Activated naive CD4-positive, alpha-beta T cell (primary cell): ENCODE data around the gene MAGEA9.
"Not testable (repeated sequence)": the region's sequence is repeated elsewhere in the genome, so short reads cannot be mapped to it uniquely, and the experiment has no call there.

Experiments
- DNase-seq, 4 experiments: peaks; one replicate each; lab custom pipeline; 2025; lab: John Stamatoyannopoulos, UW

MAGEA9 gene

GRCh38 chrX:149781727-149782126, at the start of gene MAGEA9:
Gene MAGEA9, plus strand, starts transcription at chrX:149781930. Its CDS starts 4,281 bp downstream, at chrX:149786211.
- DNase-seq = not testable (repeated sequence)

GRCh38 chrX:149742269-149742668, 39.5 kb upstream of the MAGEA9 start:
- not testable (repeated sequence) for DNase-seq

GRCh38 chrX:149746390-149747007, 35.2 kb upstream of the MAGEA9 start:
- not testable (repeated sequence) for DNase-seq

- no peak for DNase-seq
Measured at GRCh38 chrX:149757206-149758067, 24.3 kb upstream of the MAGEA9 start.

GRCh38 chrX:149758068-149758714, 23.5 kb upstream of the MAGEA9 start:
- no peak for DNase-seq

GRCh38 chrX:149758715-149759078, 23.0 kb upstream of the MAGEA9 start:
- DNase-seq = not testable (repeated sequence)

- no peak for DNase-seq
Measured at GRCh38 chrX:149759824-149760223, 21.9 kb upstream of the MAGEA9 start.

GRCh38 chrX:149760965-149761364, 20.8 kb upstream of the MAGEA9 start:
- no peak for DNase-seq

GRCh38 chrX:149761858-149762674, 19.7 kb upstream of the MAGEA9 start:
- not testable (repeated sequence) for DNase-seq

- no peak for DNase-seq
Measured at GRCh38 chrX:149762696-149763614, 18.8 kb upstream of the MAGEA9 start.

GRCh38 chrX:149770344-149770743, 11.4 kb upstream of the MAGEA9 start:
- DNase-seq = not testable (repeated sequence)

- not testable (repeated sequence) for DNase-seq
Measured at GRCh38 chrX:149773026-149773425, 8.7 kb upstream of the MAGEA9 start.

GRCh38 chrX:149773768-149774167, 8.0 kb upstream of the MAGEA9 start, which contains the start of gene HSFX1:
Gene HSFX1, plus strand, starts transcription at chrX:149774068. Its CDS starts 614 bp downstream, at chrX:149774682.
- DNase-seq = not testable (repeated sequence)

GRCh38 chrX:149777999-149778398, 3.7 kb upstream of the MAGEA9 start:
- not testable (repeated sequence) for DNase-seq

GRCh38 chrX:149795531-149795930, 13.8 kb downstream of the MAGEA9 start:
- not testable (repeated sequence) for DNase-seq

GRCh38 chrX:149799095-149799714, 17.5 kb downstream of the MAGEA9 start:
- DNase-seq = no peak

- DNase-seq = no peak
Measured at GRCh38 chrX:149799938-149800337, 18.2 kb downstream of the MAGEA9 start.

GRCh38 chrX:149803458-149804062, 21.8 kb downstream of the MAGEA9 start:
- DNase-seq = no peak

- DNase-seq = no peak
Measured at GRCh38 chrX:149804102-149804501, 22.4 kb downstream of the MAGEA9 start.
